ENCODE data around the gene CAPN9.

DNA sequence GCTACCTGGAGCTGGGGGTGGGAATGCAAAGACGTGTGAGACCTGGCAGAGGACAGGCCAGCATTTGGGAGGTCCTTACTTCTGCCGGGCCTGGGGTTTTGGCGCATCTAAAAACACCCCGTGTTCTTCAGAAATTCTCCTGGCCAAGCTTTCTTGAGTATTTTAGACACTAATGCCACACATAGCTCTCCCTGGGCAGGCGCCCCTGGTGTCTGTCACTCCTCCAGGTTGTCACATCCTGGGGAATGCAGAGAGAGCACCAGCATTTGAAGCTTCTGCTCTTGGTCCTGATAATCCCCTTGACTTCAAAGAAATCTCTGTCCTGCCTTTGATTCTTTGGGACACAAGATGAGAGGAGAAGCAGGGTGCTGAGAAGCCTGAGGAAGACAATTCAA lies 6.0 kb downstream of the CAPN9 start:
- TF ChIP-seq POLR2A (IDR thresholded peaks at IDR 0.05; ENCODE audit: low read length) (no peak), GATA1 (IDR thresholded peaks at IDR 0.05; ENCODE audit: low read depth, low read length) (no peak)
